Measurements from ENCODE around the gene KRT77.
"Not testable (repeated sequence)": the region's sequence is repeated elsewhere in the genome, so short reads cannot be mapped to it uniquely, and the experiment has no call there.

KRT77 gene

DNA sequence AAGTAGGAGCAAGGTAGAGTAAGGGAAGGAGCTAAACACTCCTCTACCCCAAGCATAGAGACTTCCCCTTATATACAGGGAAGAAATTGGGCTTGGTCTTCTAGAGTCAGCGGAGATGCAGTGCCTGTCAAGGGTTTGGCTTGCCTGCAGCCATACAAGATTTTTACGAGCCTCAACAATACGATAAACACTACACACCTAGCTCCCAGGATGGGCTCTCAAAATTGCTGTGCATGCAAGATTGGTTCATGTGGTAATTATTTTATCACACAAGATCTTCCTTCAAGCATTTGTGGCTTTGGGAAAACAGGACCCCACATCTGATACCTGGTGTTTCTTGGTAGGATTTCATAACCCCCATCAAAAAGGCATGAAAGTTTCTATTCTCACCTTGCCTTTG lies 23.0 kb downstream of the KRT77 start, which contains the start of gene KRT1:
KRT1 (minus strand) TSS at position 45 of the 400 bp plus-strand sequence. CDS start 59 bp downstream, outside the sequence.
- H3K9ac ChIP-seq (ENCODE audit: low read length): no peak within 1 kb of the TSS
- no peak within 1 kb of the TSS for H3K27ac ChIP-seq (ENCODE audit: low read depth, low read length)
- no peaks in the 10 kb centered on the region for H3K4me1 ChIP-seq (ENCODE audit: control insufficient read depth, insufficient read depth, low read length)
- H3K36me3 ChIP-seq (ENCODE audit: control insufficient read depth, insufficient read depth, low read length): no peaks in the 10 kb centered on the region
- H3K4me3 ChIP-seq (ENCODE audit: low read length): no peak within 1 kb of the TSS
- H3K27me3 ChIP-seq (ENCODE audit: control insufficient read depth, insufficient read depth, low read length): no peaks in the 10 kb centered on the region

DNA sequence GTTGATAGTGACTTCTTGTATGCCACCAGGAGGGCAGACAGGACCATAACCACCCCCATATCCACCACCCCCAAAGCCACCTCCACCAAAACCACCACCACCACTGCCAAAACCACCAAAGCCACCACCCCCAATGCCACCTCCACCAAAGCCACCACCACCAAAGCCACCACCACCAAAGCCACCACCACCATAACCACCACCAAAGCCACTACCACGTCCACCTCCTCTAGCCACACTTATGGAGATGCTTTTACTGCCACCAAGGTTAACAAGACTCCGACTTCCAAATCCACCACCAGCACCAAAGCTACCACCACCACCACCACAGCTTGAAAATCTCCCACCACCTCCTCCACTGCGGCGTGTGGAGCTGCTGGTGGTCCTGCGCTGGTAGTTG lies 23.4 kb downstream of the KRT77 start:
- no peaks in the 10 kb centered on the region for H3K27me3 ChIP-seq (ENCODE audit: control insufficient read depth, insufficient read depth, low read length)
- no peak overlapping the region for H3K9ac ChIP-seq (ENCODE audit: low read length)
- H3K4me3 ChIP-seq (ENCODE audit: low read length): no peak overlapping the region
- H3K27ac ChIP-seq (ENCODE audit: low read depth, low read length): no peak overlapping the region
- H3K4me1 ChIP-seq (ENCODE audit: control insufficient read depth, insufficient read depth, low read length): no peaks in the 10 kb centered on the region
- no peaks in the 10 kb centered on the region for H3K36me3 ChIP-seq (ENCODE audit: control insufficient read depth, insufficient read depth, low read length)

DNA sequence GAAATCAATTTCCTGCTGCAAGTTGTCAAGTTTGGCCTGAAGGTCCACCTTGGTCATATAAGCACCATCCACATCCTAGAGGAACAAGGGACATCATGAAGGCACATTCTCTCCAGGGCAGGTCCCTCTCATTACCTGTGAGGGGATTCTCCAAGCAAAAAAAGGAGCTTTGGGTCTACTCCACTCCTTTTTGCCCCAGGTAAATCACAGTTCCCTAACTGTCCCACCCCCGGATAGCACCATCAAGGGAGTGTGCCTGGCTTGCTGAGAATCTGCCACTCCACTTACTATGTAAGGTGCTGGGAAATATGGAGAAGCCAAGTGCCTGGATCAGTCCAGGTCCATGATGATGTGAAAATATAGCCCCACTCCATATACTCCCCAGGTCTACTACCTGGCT lies 25.7 kb downstream of the KRT77 start:
- Histone ChIP-seq H3K4me1 (ENCODE audit: control insufficient read depth, insufficient read depth, low read length) (peaks cover 7% of the 10 kb centered on the region), H3K27ac (ENCODE audit: low read depth, low read length) (no peak overlapping the region), H3K27me3 (ENCODE audit: control insufficient read depth, insufficient read depth, low read length) (no peaks in the 10 kb centered on the region), H3K9ac (ENCODE audit: low read length) (no peak overlapping the region), H3K36me3 (ENCODE audit: control insufficient read depth, insufficient read depth, low read length) (no peaks in the 10 kb centered on the region), H3K4me3 (ENCODE audit: low read length) (no peak overlapping the region)

DNA sequence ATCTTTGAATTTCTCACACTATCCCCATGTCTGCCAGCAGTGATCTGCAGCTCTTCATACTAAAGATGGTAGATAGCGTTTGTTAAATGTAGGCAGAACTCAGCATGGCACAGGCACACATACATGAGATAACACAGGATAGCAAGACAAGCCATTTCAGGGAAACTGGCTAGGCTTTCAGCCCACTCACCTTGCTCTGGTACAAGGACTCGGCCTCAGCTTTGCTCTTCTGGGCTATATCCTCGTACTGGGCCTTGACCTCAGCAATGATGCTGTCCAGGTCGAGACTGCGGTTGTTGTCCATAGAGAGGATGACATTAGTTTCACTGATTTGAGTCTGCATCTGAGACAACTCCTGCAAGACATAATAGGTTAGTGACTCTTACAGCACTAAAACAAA lies 26.2 kb downstream of the KRT77 start:
- no peak overlapping the region for H3K9ac ChIP-seq (ENCODE audit: low read length)
- H3K4me3 ChIP-seq (ENCODE audit: low read length): no peak overlapping the region
- H3K4me1 ChIP-seq (ENCODE audit: control insufficient read depth, insufficient read depth, low read length): peaks cover 7% of the 10 kb centered on the region
- no peak overlapping the region for H3K27ac ChIP-seq (ENCODE audit: low read depth, low read length)
- no peaks in the 10 kb centered on the region for H3K36me3 ChIP-seq (ENCODE audit: control insufficient read depth, insufficient read depth, low read length)
- H3K27me3 ChIP-seq (ENCODE audit: control insufficient read depth, insufficient read depth, low read length): no peaks in the 10 kb centered on the region

DNA sequence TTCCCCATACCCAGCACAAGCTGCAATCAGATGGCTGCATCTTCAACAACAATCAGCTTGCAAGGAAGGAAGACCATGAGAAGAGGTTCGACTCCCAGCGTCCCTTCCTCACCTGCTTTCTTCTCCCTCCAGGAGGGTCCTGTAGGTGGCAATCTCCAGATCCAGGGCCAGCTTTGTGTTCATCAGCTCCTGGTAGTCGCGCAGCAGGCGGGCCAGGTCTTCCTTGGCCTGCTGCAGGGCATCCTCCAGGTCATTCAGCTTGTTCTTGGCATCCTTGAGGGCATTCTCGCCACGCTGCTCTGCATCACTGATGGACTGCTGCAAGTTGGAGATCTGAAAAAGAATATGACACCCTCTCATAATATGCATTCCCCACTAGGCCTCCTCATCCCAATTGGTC lies 27.2 kb downstream of the KRT77 start:
- Histone ChIP-seq H3K27me3 (ENCODE audit: control insufficient read depth, insufficient read depth, low read length) (no peaks in the 10 kb centered on the region), H3K4me3 (ENCODE audit: low read length) (no peak overlapping the region), H3K36me3 (ENCODE audit: control insufficient read depth, insufficient read depth, low read length) (no peaks in the 10 kb centered on the region), H3K27ac (ENCODE audit: low read depth, low read length) (no peak overlapping the region), H3K9ac (ENCODE audit: low read length) (no peak overlapping the region), H3K4me1 (ENCODE audit: control insufficient read depth, insufficient read depth, low read length) (peaks cover 7% of the 10 kb centered on the region)

DNA sequence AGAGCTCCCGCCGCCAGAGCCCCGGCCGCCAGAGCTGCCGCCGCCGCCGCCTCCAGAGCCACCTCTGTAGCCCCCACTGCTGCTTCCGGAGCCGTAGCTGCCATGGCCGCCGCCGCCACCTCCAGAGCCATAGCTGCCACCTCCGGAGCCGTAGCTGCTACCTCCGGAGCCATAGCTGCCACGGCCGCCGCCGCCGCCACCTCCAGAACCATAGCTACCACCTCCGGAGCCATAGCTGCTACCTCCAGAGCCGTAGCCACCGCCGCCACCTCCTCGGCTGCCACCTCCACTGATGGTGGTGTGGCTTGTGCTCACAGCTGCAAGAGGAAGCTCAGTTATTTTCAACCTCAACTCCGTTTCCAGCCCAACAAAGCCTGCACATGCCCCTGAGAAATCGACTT lies 28.0 kb downstream of the KRT77 start:
- Histone ChIP-seq H3K4me1 (ENCODE audit: control insufficient read depth, insufficient read depth, low read length) (peaks cover 7% of the 10 kb centered on the region), H3K27ac (ENCODE audit: low read depth, low read length) (no peak overlapping the region), H3K36me3 (ENCODE audit: control insufficient read depth, insufficient read depth, low read length) (no peaks in the 10 kb centered on the region), H3K4me3 (ENCODE audit: low read length) (no peak overlapping the region), H3K9ac (ENCODE audit: low read length) (no peak overlapping the region), H3K27me3 (ENCODE audit: control insufficient read depth, insufficient read depth, low read length) (no peaks in the 10 kb centered on the region)

DNA sequence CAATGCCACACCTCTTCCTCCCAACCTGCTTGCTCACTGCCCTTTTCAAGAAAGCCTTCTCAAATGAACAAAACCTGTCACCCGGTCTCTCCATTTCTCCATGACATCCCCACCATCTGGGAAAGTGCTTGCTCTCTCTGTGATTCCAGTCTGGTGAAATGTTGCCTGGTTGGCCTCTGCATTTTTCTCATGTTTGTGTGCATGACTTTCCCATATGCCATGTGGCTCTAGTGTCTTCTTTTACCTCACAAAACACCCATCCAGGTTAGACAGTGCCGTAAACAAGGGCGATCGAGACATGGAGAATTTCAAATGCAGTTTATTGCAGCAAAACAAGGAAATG lies 28.9 kb downstream of the KRT77 start:
- H3K4me3 ChIP-seq (ENCODE audit: low read length): no peak overlapping the region

DNA sequence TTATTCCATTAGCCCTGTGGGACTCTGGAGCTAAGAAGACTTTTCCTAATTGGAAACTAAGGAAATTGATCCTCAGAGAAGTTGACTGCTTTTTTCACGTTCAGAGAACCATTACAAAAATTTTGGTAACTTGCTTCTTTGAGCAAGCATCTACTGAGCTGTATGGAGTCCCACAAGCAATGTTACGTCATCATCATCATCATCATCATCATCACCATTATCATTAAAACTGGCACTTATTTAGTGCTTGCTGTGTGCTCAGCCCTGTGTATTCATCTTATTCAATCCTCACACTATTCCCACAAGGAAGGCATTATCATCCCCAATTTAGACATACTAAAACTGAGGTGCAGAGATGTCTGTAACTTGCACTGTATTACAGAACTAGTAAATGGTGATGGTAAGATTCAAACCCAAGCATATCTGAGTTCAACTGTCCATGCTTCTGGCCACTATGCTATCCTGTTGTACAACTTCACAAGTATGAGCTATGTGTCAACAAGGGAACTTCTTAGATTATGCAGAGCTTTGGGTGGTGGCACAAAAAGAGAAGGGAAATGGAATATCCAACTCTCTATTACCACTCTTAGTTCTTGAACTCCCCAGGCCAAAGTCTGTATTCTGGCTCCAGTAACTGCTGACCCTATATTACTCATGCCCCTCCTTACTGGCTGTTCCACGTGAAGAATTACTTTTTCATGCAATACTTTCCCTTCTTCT lies 29.5 kb downstream of the KRT77 start:
- no peaks in the 10 kb centered on the region for H3K36me3 ChIP-seq (ENCODE audit: control insufficient read depth, insufficient read depth, low read length)
- H3K27ac ChIP-seq (ENCODE audit: low read depth, low read length): no peak overlapping the region
- no peak overlapping the region for H3K9ac ChIP-seq (ENCODE audit: low read length)
- no peaks in the 10 kb centered on the region for H3K27me3 ChIP-seq (ENCODE audit: control insufficient read depth, insufficient read depth, low read length)
- H3K4me1 ChIP-seq (ENCODE audit: control insufficient read depth, insufficient read depth, low read length): peaks cover 7% of the 10 kb centered on the region
- no peak overlapping the region for H3K4me3 ChIP-seq (ENCODE audit: low read length)

More for the DNA sequence above, 28.9 kb downstream of the KRT77 start:
- Histone ChIP-seq H3K27ac (ENCODE audit: low read depth, low read length) (no peak overlapping the region), H3K4me1 (ENCODE audit: control insufficient read depth, insufficient read depth, low read length) (peaks cover 7% of the 10 kb centered on the region), H3K9ac (ENCODE audit: low read length) (no peak overlapping the region), H3K27me3 (ENCODE audit: control insufficient read depth, insufficient read depth, low read length) (no peaks in the 10 kb centered on the region), H3K36me3 (ENCODE audit: control insufficient read depth, insufficient read depth, low read length) (no peaks in the 10 kb centered on the region)

DNA sequence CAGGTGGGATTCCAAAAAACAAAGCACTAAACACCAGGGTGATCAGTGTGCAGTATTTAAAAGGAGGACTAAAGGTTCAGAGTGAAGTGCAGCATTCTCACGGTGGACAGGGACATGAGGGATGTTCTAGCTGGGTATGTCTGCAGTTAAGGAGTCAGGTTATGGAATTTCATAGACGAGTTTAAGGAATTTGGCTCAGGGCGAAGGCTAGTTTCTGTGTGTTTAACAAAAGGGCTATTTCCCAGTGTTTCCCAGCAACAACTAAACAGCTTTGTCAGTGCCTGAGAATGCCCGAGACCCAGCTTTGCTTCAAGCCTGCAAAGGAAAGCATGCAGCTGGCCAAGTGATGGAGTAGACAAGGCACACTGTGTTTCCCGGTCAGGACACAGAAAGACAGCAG lies 30.1 kb downstream of the KRT77 start:
- Histone ChIP-seq H3K36me3 (ENCODE audit: control insufficient read depth, insufficient read depth, low read length) (no peaks in the 10 kb centered on the region), H3K27me3 (ENCODE audit: control insufficient read depth, insufficient read depth, low read length) (no peaks in the 10 kb centered on the region), H3K4me3 (ENCODE audit: low read length) (no peak overlapping the region), H3K27ac (ENCODE audit: low read depth, low read length) (no peak overlapping the region), H3K4me1 (ENCODE audit: control insufficient read depth, insufficient read depth, low read length) (peaks cover 7% of the 10 kb centered on the region), H3K9ac (ENCODE audit: low read length) (no peak overlapping the region)

DNA sequence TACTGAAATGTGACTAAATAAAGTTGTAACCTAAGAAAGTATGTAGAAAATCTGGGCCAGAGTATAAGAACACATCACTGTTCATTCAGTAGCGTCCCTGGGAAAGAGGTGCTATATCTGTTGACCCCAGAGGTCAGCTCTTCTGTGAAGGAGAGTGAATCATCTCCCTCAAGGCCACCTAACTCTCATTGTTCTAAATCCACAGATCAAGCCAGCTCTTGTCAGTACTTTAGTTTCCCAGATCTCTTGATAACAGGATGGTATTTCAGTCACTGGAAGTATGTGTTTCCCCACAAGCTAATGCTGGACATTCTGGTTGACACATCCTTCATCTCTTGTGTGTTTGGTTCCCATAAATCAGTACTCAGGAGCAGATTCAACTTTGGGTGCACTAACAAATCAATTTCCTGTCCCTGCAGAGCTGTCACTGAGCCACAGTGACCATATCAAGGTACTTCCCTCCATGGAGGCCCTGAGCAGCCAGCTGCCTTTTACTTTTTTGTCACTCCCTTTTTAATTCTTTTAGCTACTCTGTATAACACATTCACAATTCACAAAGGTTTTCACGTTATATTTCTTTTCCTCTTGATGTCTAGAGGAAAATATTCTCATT lies 30.9 kb downstream of the KRT77 start:
- Histone ChIP-seq H3K4me1 (ENCODE audit: control insufficient read depth, insufficient read depth, low read length) (peaks cover 7% of the 10 kb centered on the region), H3K4me3 (ENCODE audit: low read length) (no peak overlapping the region), H3K27me3 (ENCODE audit: control insufficient read depth, insufficient read depth, low read length) (no peaks in the 10 kb centered on the region), H3K9ac (ENCODE audit: low read length) (no peak overlapping the region), H3K27ac (ENCODE audit: low read depth, low read length) (no peak overlapping the region), H3K36me3 (ENCODE audit: control insufficient read depth, insufficient read depth, low read length) (no peaks in the 10 kb centered on the region)

DNA sequence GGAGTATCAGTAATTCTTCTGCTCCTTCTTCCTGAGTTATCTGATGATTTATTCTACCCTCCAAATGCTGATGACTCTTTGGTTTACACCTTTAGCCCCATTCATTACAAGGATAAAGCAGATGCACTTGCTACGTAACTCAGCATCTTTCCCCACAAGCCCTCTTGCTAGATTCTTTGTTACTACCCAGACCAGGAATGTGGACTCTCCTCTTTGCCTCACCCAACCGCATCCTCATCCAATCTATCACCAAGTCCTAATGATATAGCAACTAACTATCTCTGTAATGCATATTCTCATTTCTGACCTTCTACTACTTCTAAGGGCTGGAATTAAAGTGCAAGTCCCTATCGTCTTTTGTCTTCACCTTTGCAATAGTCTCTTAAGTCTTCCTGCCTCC lies 32.4 kb downstream of the KRT77 start:
- Histone ChIP-seq H3K36me3 (ENCODE audit: control insufficient read depth, insufficient read depth, low read length) (no peaks in the 10 kb centered on the region), H3K9ac (ENCODE audit: low read length) (no peak overlapping the region), H3K4me3 (ENCODE audit: low read length) (no peak overlapping the region), H3K27ac (ENCODE audit: low read depth, low read length) (no peak overlapping the region), H3K4me1 (ENCODE audit: control insufficient read depth, insufficient read depth, low read length) (peaks cover 7% of the 10 kb centered on the region), H3K27me3 (ENCODE audit: control insufficient read depth, insufficient read depth, low read length) (no peaks in the 10 kb centered on the region)

DNA sequence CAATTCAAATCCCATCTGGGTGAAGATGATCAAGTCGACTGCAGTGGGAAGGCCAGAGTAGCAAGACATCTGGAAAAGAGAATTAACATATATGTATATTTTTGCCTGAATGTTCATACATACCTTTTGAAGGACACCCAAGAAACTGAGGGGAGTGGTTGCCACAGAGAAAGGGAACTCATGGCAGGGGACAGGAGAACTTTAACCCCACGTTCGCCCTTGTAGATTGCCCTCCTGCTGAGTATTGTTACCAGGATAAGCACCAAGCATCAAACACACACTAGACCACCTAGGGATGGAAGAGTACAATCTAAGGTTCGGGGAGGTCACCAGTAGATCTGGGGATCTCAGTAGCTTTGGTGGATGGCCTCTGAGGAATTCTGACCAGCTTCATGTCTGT lies 32.8 kb downstream of the KRT77 start:
- Histone ChIP-seq H3K4me1 (ENCODE audit: control insufficient read depth, insufficient read depth, low read length) (peaks cover 7% of the 10 kb centered on the region), H3K4me3 (ENCODE audit: low read length) (no peak overlapping the region), H3K27me3 (ENCODE audit: control insufficient read depth, insufficient read depth, low read length) (no peaks in the 10 kb centered on the region), H3K36me3 (ENCODE audit: control insufficient read depth, insufficient read depth, low read length) (no peaks in the 10 kb centered on the region), H3K9ac (ENCODE audit: low read length) (no peak overlapping the region), H3K27ac (ENCODE audit: low read depth, low read length) (no peak overlapping the region)

DNA sequence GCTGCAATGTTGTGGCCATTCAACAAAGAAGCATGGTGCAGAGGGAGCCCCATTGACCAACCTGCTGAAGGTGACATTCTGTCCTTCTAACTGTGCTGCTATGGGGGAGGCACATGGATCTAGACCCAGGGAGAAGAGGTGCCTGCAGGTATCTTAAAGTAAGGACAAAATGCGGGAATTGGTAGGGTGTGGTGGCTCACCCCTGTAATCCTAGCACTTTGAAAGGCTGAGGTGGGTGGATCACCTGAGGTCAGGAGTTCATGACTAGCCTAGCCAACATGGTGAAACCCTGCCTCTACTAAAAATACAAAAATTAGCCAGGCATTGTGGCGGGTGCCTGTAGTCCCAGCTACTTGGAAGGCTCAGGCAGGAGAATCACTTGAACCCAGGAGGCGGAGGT lies 33.4 kb downstream of the KRT77 start:
- H3K4me3 ChIP-seq (ENCODE audit: low read length); H3K27ac ChIP-seq (ENCODE audit: low read depth, low read length); H3K36me3 ChIP-seq (ENCODE audit: control insufficient read depth, insufficient read depth, low read length); H3K27me3 ChIP-seq (ENCODE audit: control insufficient read depth, insufficient read depth, low read length); H3K9ac ChIP-seq (ENCODE audit: low read length); H3K4me1 ChIP-seq (ENCODE audit: control insufficient read depth, insufficient read depth, low read length): not testable (repeated sequence)

Measured in rectal smooth muscle tissue (tissue), 1 donor.